GM12873 (cell line): ENCODE measurements around the gene XPNPEP2.

ENCODE experiments used
- CTCF ChIP-seq: IDR thresholded peaks from 2 replicates; pipeline ENCODE4 v1.5.1; 2012; ENCODE audit warnings: low read depth, mild to moderate bottlenecking, moderate library complexity, low read length, control low read depth; ENCODE audit not compliant: insufficient read depth; ENCODE audit errors: missing control alignments

The XPNPEP2 gene

GRCh38 chrX:129793604-129794191 lies 54.9 kb downstream of the XPNPEP2 start:
- TF ChIP-seq CTCF: no peak

- no peak for TF ChIP-seq CTCF
Measured at GRCh38 chrX:129795584-129795983, 56.8 kb downstream of the XPNPEP2 start.

GRCh38 chrX:129797251-129797906 lies 58.6 kb downstream of the XPNPEP2 start:
- TF ChIP-seq CTCF: no peak

- TF ChIP-seq CTCF: no peak
Measured at GRCh38 chrX:129798456-129798855, 59.7 kb downstream of the XPNPEP2 start.

- TF ChIP-seq CTCF: no peak
Measured at GRCh38 chrX:129798888-129799287, 60.1 kb downstream of the XPNPEP2 start.

- no peak for TF ChIP-seq CTCF
Measured at GRCh38 chrX:129800186-129800585, 61.4 kb downstream of the XPNPEP2 start.

GRCh38 chrX:129802863-129803262 lies 64.1 kb downstream of the XPNPEP2 start:
- no peak for TF ChIP-seq CTCF
